Endothelial cell of umbilical vein (primary cell): ENCODE data around the gene TBC1D21. TPM values are rescaled to one million over a fixed set of nuclear protein-coding genes. Genes with fewer than 3 reads are reported as not detected.

Experiments used
- BruUV-seq: library from RNA; stranded (reverse); fragments of 400-500 nt; replicated peaks from 2 replicates; lab custom pipeline; 2021; lab: Mats Ljungman, UMichigan
- CTCF ChIA-PET: fragments of 300-600, 350-600 bp; sonication (Branson Sonifier 250); formaldehyde crosslinking; loops from one replicate; lab custom pipeline; 2021; ENCODE audit warnings: antibody characterized with exemption, inconsistent platforms; lab: Charles Lee
- POLR2A ChIA-PET: fragments of 300-600, 350-600 bp; sonication (Branson Sonifier 250); formaldehyde crosslinking; loops from one replicate; lab custom pipeline; 2021; ENCODE audit warnings: antibody characterized with exemption, inconsistent platforms; lab: Charles Lee
- DNase-seq: peaks from one replicate; pipeline ENCODE4 v3.0.0-alpha.2; 2011; ENCODE audit warnings: low read depth, low spot score
- FAIRE-seq: peaks from 2 replicates; lab custom pipeline; 2011; peaks lifted over from hg19 to GRCh38; lab: Jason Lieb, UNC
- H2AFZ ChIP-seq: 2 replicates; pipeline ENCODE4 v1.6.0; 2012; ENCODE audit warnings: low read depth, low read length, control low read depth, inconsistent platforms
- H3K27ac ChIP-seq: 2 replicates; pipeline ENCODE4 v1.5.1; 2011; ENCODE audit warnings: low read depth, mild to moderate bottlenecking, control low read depth, low read length, moderate library complexity; ENCODE audit not compliant: insufficient read depth
- H3K27me3 ChIP-seq, 2 experiments: 2 replicates each; pipeline versions ENCODE4 v1.6.0 to v1.6.1; 2011; ENCODE audit warnings: low read length in 2 of 2, mixed read lengths in 1 of 2; ENCODE audit not compliant: control insufficient read depth in 2 of 2, insufficient read depth in 2 of 2
- H3K36me3 ChIP-seq, 2 experiments: 2 replicates in 1 of 2; 3 replicates in 1 of 2; pipeline ENCODE4 v1.5.1; 2011; ENCODE audit warnings: low read length in 2 of 2, mild to moderate bottlenecking in 1 of 2, moderate library complexity in 1 of 2; ENCODE audit not compliant: control insufficient read depth in 2 of 2, insufficient read depth in 2 of 2; ENCODE audit errors: extremely low read depth in 1 of 2
- H3K4me1 ChIP-seq: 3 replicates; pipeline ENCODE4 v1.5.1; 2011; ENCODE audit warnings: mild to moderate bottlenecking, low read length; ENCODE audit not compliant: control insufficient read depth, insufficient read depth; ENCODE audit errors: extremely low read depth
- H3K4me2 ChIP-seq: 2 replicates; pipeline ENCODE4 v1.6.1; 2011; ENCODE audit warnings: low read length, control low read depth, mixed read lengths; ENCODE audit not compliant: insufficient read depth
- H3K4me3 ChIP-seq, 3 experiments: fragments of 200-600 bp in 1 of 3; sonication (generic), shearing (Covaris generic) in 1 of 3; replicated peaks in 1 of 3; 2 replicates each; pipeline ENCODE4 v1.5.1; 2011 to 2016; ENCODE audit warnings: control low read depth in 3 of 3, low read length in 3 of 3, mild to moderate bottlenecking in 2 of 3, inconsistent platforms in 1 of 3, low read depth in 1 of 3, moderate library complexity in 1 of 3; ENCODE audit not compliant: insufficient read depth in 1 of 3
- H3K79me2 ChIP-seq: 2 replicates; pipeline ENCODE4 v1.6.0; 2012; ENCODE audit warnings: low read length, inconsistent platforms; ENCODE audit not compliant: control insufficient read depth, insufficient read depth
- H3K9ac ChIP-seq: replicated peaks from 2 replicates; pipeline ENCODE3; 2011; ENCODE audit warnings: low read length, control low read depth; ENCODE audit not compliant: insufficient read depth; ENCODE audit errors: extremely low read depth
- H3K9me1 ChIP-seq: replicated peaks from 3 replicates; pipeline ENCODE4 v1.6.0; 2011; ENCODE audit warnings: mild to moderate bottlenecking, low read length; ENCODE audit not compliant: control insufficient read depth, insufficient read depth; ENCODE audit errors: extremely low read depth
- H3K9me3 ChIP-seq: replicated peaks from 2 replicates; pipeline ENCODE4 v1.5.1; 2012; ENCODE audit warnings: low read length, inconsistent platforms; ENCODE audit not compliant: control insufficient read depth, insufficient read depth
- H4K20me1 ChIP-seq: replicated peaks from 2 replicates; pipeline ENCODE3; 2011; ENCODE audit warnings: mild to moderate bottlenecking, low read length; ENCODE audit not compliant: control insufficient read depth, insufficient read depth; ENCODE audit errors: extremely low read depth
- EZH2 ChIP-seq: IDR thresholded peaks from 2 replicates; pipeline ENCODE4 v1.6.1; 2012; ENCODE audit warnings: borderline replicate concordance, low read depth, mild to moderate bottlenecking, moderate library complexity, low read length, inconsistent platforms; ENCODE audit not compliant: severe bottlenecking
- FOS ChIP-seq: IDR thresholded peaks from 2 replicates; pipeline ENCODE4 v1.6.1; 2011; ENCODE audit warnings: mild to moderate bottlenecking, low read length, moderate library complexity, borderline replicate concordance; ENCODE audit not compliant: insufficient read depth
- GATA2 ChIP-seq: IDR thresholded peaks from 2 replicates; pipeline ENCODE4 v1.7.0; 2011; ENCODE audit warnings: low read depth, mild to moderate bottlenecking, moderate library complexity, mixed read lengths, low read length; ENCODE audit not compliant: insufficient read length, insufficient read depth
- JUN ChIP-seq: IDR thresholded peaks from 2 replicates; pipeline ENCODE4 v1.6.1; 2011; ENCODE audit warnings: borderline replicate concordance, low read depth; ENCODE audit not compliant: insufficient read length, insufficient read depth
- MYC ChIP-seq: IDR thresholded peaks from one replicate; pipeline ENCODE4 v1.6.1; 2011; ENCODE audit warnings: mild to moderate bottlenecking, low read depth, low read length
- POLR2A ChIP-seq: IDR thresholded peaks from 2 replicates; pipeline ENCODE4 v1.6.1; 2012; ENCODE audit warnings: low read depth, mild to moderate bottlenecking, control low read depth, low read length
- POLR2AphosphoS5 ChIP-seq: IDR thresholded peaks from 2 replicates; pipeline ENCODE4 v1.6.1; 2012; ENCODE audit warnings: low read depth, mild to moderate bottlenecking, control low read depth, low read length, moderate library complexity; ENCODE audit not compliant: insufficient read depth
- dilution Hi-C: fragments of 300-500 bp; cut with MboI; formaldehyde crosslinking; loops from one replicate; pipeline ENCODE4 v1.15.0; 2019; ENCODE audit warnings: low sequenced_read_pairs; ENCODE audit not compliant: extremely low pct_ligation_motif_present
- intact Hi-C: fragments of 100-400 bp; cut with micrococcal nuclease; formaldehyde crosslinking; loops from one replicate; pipeline ENCODE4 v1.10.0; 2022
- polyA plus RNA-seq, 4 experiments: library from polyadenylated mRNA; depleted of rRNA in 3 of 4; stranded (reverse) in 3 of 4; unstranded in 1 of 4; fragments of >200 nt; gene quantifications; 2 replicates each; pipeline versions ENCODE4 v1.2.1 to v1.2.3, GENCODE V29; 2011 to 2012; ENCODE audit warnings: missing spikeins in 1 of 4
- total RNA-seq: library from RNA; stranded (reverse); gene quantifications from 2 replicates; pipeline ENCODE4 v1.2.3, GENCODE V29; 2021
- TF ChIP-seq, protein P1 (sequence below), 2 donors: IDR thresholded peaks; 1 replicate in 1 of 2; 2 replicates in 1 of 2; pipeline ENCODE4 v1.5.1; 2011; ENCODE audit warnings: low read length in 2 of 2, mild to moderate bottlenecking in 2 of 2, moderate library complexity in 2 of 2, control low read depth in 1 of 2, inconsistent platforms in 1 of 2, low read depth in 1 of 2; ENCODE audit not compliant: insufficient read depth in 1 of 2; ENCODE audit errors: extremely low read depth in 1 of 2
- TF ChIP-seq, protein P2 (sequence below): IDR thresholded peaks from 2 replicates; pipeline ENCODE4 v1.6.1; 2011; ENCODE audit not compliant: insufficient read depth, insufficient read length

The TBC1D21 gene
- total and polyA plus RNA-seq, 2 donors (not counting 3 experiments of a cell fraction or from before 2014, with no cell fraction given), result not detected

DNA sequence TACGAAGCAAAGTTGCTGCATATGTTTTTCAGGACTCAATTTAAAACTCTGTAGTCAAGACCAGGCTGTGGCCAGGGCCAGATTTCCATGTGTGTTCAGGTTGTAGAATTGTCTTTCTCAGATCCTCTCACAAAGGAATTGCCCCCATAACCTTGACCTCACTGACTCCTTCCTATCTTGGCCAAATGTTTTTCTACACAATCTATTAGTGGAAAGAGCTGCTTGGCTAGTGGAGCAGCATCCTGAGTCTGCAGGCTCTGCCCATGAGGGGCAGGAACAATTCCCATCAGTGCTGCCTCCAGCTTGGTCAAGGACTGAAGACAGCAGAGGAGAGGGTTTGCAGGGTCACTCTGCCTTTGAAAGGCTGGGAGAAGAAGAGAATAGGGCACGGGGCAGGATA is 6.9 kb upstream of the TBC1D21 start:
- Histone ChIP-seq H3K9me3 (no peaks in the 10 kb centered on the region), H3K4me3 (no peak overlapping the region), H3K27me3 (peaks cover 16 to 33% of the 10 kb centered on the region in 2 experiments), H3K79me2 (no peaks in the 10 kb centered on the region), H3K4me1 (peaks cover 8% of the 10 kb centered on the region), H3K9me1 (no peaks in the 10 kb centered on the region), H3K4me2 (no peak overlapping the region), H3K36me3 (no peaks in the 10 kb centered on the region), H3K27ac (no peak overlapping the region), H3K9ac (no peak overlapping the region), H2AFZ (no peak overlapping the region), H4K20me1 (no peaks in the 10 kb centered on the region)
- ChIA-PET POLR2A (no interaction called here), CTCF (interaction anchor here (0.7 to 2.2 kb wide), 2 partner anchors 25 to 1261 kb away, joined by 3 to 5 read pairs; no protein-coding TSS in a partner anchor)
- TF ChIP-seq MYC, result no peak
- TF ChIP-seq, protein P1, sequence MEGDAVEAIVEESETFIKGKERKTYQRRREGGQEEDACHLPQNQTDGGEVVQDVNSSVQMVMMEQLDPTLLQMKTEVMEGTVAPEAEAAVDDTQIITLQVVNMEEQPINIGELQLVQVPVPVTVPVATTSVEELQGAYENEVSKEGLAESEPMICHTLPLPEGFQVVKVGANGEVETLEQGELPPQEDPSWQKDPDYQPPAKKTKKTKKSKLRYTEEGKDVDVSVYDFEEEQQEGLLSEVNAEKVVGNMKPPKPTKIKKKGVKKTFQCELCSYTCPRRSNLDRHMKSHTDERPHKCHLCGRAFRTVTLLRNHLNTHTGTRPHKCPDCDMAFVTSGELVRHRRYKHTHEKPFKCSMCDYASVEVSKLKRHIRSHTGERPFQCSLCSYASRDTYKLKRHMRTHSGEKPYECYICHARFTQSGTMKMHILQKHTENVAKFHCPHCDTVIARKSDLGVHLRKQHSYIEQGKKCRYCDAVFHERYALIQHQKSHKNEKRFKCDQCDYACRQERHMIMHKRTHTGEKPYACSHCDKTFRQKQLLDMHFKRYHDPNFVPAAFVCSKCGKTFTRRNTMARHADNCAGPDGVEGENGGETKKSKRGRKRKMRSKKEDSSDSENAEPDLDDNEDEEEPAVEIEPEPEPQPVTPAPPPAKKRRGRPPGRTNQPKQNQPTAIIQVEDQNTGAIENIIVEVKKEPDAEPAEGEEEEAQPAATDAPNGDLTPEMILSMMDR (IDR thresholded peaks at IDR 0.05; ENCODE audit: extremely low read depth in 1 of 2, insufficient read depth in 1 of 2, low read depth in 1 of 2, low read length in 2 of 2), result no peak
- no peak for TF ChIP-seq FOS
- no peak for TF ChIP-seq JUN
- TF ChIP-seq POLR2AphosphoS5, result no peak
- no peak for TF ChIP-seq EZH2
- no peak for TF ChIP-seq GATA2
- TF ChIP-seq POLR2A, result no peak
- TF ChIP-seq, protein P2, sequence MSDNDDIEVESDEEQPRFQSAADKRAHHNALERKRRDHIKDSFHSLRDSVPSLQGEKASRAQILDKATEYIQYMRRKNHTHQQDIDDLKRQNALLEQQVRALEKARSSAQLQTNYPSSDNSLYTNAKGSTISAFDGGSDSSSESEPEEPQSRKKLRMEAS, result no peak
- FAIRE-seq (no peak), DNase-seq (no peak)
- no TSS peak for BruUV-seq
- intact Hi-C loops, result no loop called here
- dilution Hi-C loops, result no loop called here
